ENCODE data around the gene GRPEL1. TPM values are rescaled to one million over a fixed set of nuclear protein-coding genes. Genes with fewer than 3 reads are reported as not detected.

Gene GRPEL1
- total RNA-seq, 1 experiment from 2014 or later = 47.3 TPM

GRCh38 chr4:7041801-7042502 lies 25.9 kb downstream of the GRPEL1 start:
- BruUV-seq (replicated peaks) = no TSS peak
- no peaks in the 10 kb centered on the region for H3K9me3 ChIP-seq
- peak overlapping the region; percentile 39 for H3K27ac Mint-ChIP-seq (ENCODE audit: unreplicated experiment)
- H3K27me3 Mint-ChIP-seq (ENCODE audit: insufficient read depth, unreplicated experiment) = no peaks in the 10 kb centered on the region
- peaks cover 27% of the 10 kb centered on the region for H3K4me1 Mint-ChIP-seq (ENCODE audit: low read depth, unreplicated experiment)
- intact Hi-C loops (cut with micrococcal nuclease; ENCODE audit: unreplicated experiment) = no loop called here
- POLR2A ChIA-PET = interaction anchor here (2.9 kb wide), 1 partner anchor 25 kb away, joined by 27 read pairs; the partner anchor contains the start of gene GRPEL1
- H3K9me3 Mint-ChIP-seq (ENCODE audit: unreplicated experiment) = no peaks in the 10 kb centered on the region
- no peak for DNase-seq
- no peaks in the 10 kb centered on the region; the same call in 1 of the 2 replicates for H3K36me3 ChIP-seq (ENCODE audit: control insufficient read depth, insufficient read depth, low read length)
- CTCF ChIA-PET = interaction anchor here (0.7 to 2.9 kb wide), 9 partner anchors 7 to 321 kb away, joined by 3 to 30 read pairs (median 3); no protein-coding TSS in a partner anchor
- peak overlapping the region; percentile 91 for H3K4me3 ChIP-seq (ENCODE audit: low read depth, low read length)
- peak overlapping the region; percentile 82 for H3K4me3 Mint-ChIP-seq (ENCODE audit: unreplicated experiment)
- peaks cover 4% of the 10 kb centered on the region; the same call in 1 of the 2 replicates for H3K4me1 ChIP-seq
- TF ChIP-seq CTCF (IDR thresholded peaks at IDR 0.05; ENCODE audit: insufficient read depth in 1 of 2, low read depth in 1 of 2, low read length in 1 of 2, severe bottlenecking in 1 of 2, unreplicated experiment in 1 of 2) = no peak
- H3K36me3 Mint-ChIP-seq (ENCODE audit: insufficient read depth, unreplicated experiment) = peaks cover 22% of the 10 kb centered on the region
- H3K27me3 ChIP-seq (replicated peaks; ENCODE audit: control insufficient read depth, insufficient read depth, low read length) = no peaks in the 10 kb centered on the region

GRCh38 chr4:7041246-7041645 lies 26.6 kb downstream of the GRPEL1 start:
- BruUV-seq (replicated peaks) = no TSS peak
- intact Hi-C loops (cut with micrococcal nuclease; ENCODE audit: unreplicated experiment) = no loop called here
- Histone ChIP-seq H3K4me1 (peaks cover 4% of the 10 kb centered on the region; the same call in 1 of the 2 replicates), H3K9me3 (no peaks in the 10 kb centered on the region), H3K4me3 (ENCODE audit: low read depth, low read length) (no peak overlapping the region), H3K27me3 (replicated peaks; ENCODE audit: control insufficient read depth, insufficient read depth, low read length) (no peaks in the 10 kb centered on the region), H3K36me3 (ENCODE audit: control insufficient read depth, insufficient read depth, low read length) (no peaks in the 10 kb centered on the region; the same call in 1 of the 2 replicates)
- peaks cover 28% of the 10 kb centered on the region for H3K36me3 Mint-ChIP-seq (ENCODE audit: insufficient read depth, unreplicated experiment)
- H3K4me3 Mint-ChIP-seq (ENCODE audit: unreplicated experiment) = no peak overlapping the region
- no peak for TF ChIP-seq CTCF (IDR thresholded peaks at IDR 0.05; ENCODE audit: insufficient read depth in 1 of 2, low read depth in 1 of 2, low read length in 1 of 2, severe bottlenecking in 1 of 2, unreplicated experiment in 1 of 2)
- H3K9me3 Mint-ChIP-seq (ENCODE audit: unreplicated experiment) = no peaks in the 10 kb centered on the region
- POLR2A ChIA-PET = no interaction called here
- CTCF ChIA-PET = no interaction called here
- no peak overlapping the region for H3K27ac Mint-ChIP-seq (ENCODE audit: unreplicated experiment)
- no peaks in the 10 kb centered on the region for H3K27me3 Mint-ChIP-seq (ENCODE audit: insufficient read depth, unreplicated experiment)
- peaks cover 27% of the 10 kb centered on the region for H3K4me1 Mint-ChIP-seq (ENCODE audit: low read depth, unreplicated experiment)
- DNase-seq = no peak

GRCh38 chr4:7040765-7041164 lies 27.1 kb downstream of the GRPEL1 start:
- Histone ChIP-seq H3K27me3 (replicated peaks; ENCODE audit: control insufficient read depth, insufficient read depth, low read length) (no peaks in the 10 kb centered on the region), H3K36me3 (ENCODE audit: control insufficient read depth, insufficient read depth, low read length) (no peaks in the 10 kb centered on the region; the same call in 1 of the 2 replicates), H3K4me3 (ENCODE audit: low read depth, low read length) (no peak overlapping the region), H3K4me1 (peaks cover 4% of the 10 kb centered on the region; the same call in 1 of the 2 replicates), H3K9me3 (no peaks in the 10 kb centered on the region)
- H3K4me3 Mint-ChIP-seq (ENCODE audit: unreplicated experiment) = no peak overlapping the region
- H3K27me3 Mint-ChIP-seq (ENCODE audit: insufficient read depth, unreplicated experiment) = no peaks in the 10 kb centered on the region
- CTCF ChIA-PET = no interaction called here
- TF ChIP-seq CTCF (IDR thresholded peaks at IDR 0.05; ENCODE audit: insufficient read depth in 1 of 2, low read depth in 1 of 2, low read length in 1 of 2, severe bottlenecking in 1 of 2, unreplicated experiment in 1 of 2) = no peak
- BruUV-seq (replicated peaks) = no TSS peak
- H3K27ac Mint-ChIP-seq (ENCODE audit: unreplicated experiment) = no peak overlapping the region
- DNase-seq = no peak
- H3K36me3 Mint-ChIP-seq (ENCODE audit: insufficient read depth, unreplicated experiment) = peaks cover 28% of the 10 kb centered on the region
- H3K4me1 Mint-ChIP-seq (ENCODE audit: low read depth, unreplicated experiment) = peaks cover 27% of the 10 kb centered on the region
- POLR2A ChIA-PET = no interaction called here
- H3K9me3 Mint-ChIP-seq (ENCODE audit: unreplicated experiment) = no peaks in the 10 kb centered on the region
- intact Hi-C loops (cut with micrococcal nuclease; ENCODE audit: unreplicated experiment) = no loop called here

All from Caco-2 (cell line).